HG02884 (cell line): ENCODE data around the gene BTNL9.
"Not testable (repeated sequence)": the region's sequence is repeated elsewhere in the genome, so short reads cannot be mapped to it uniquely, and the experiment has no call there.

ENCODE experiments used
- ATAC-seq: cut with Tn5 transposase; IDR thresholded peaks from one replicate; pipeline ENCODE4 v1.9.1; 2021; ENCODE audit warnings: mild to moderate bottlenecking, moderate library complexity; ENCODE audit not compliant: unreplicated experiment

The BTNL9 gene

DNA sequence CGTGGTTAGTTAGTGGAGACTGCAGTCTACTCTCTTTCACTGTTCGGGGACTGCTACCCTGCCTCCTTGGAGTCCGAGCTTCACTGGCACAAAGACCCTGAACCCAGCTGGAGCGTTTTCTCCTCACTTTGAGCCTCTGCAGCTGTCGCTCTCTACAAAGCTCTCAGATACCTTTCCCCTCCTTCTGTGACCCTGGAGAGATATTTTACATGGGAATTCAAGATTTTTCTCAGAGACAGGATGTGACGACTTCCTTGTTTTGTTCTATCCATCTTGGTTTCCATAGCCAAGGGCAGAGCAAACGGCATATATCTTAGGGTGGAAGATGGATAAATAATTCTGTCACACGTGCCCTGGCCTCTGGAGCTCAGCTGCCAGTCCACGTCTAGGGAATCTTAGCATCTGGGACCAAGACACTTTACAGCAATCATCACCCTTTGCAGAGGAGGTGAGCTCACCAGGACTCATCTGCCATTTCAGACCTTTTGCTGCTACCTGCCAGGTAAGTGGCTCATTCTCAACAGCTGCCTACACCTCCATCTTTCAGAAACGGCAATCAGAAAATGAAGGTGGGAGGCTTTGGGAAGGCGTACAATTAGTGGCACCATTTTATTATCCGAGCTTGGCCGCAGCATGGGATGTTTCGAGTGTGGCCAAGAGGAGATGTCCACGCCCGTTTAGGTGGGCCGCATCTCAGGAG, at the start of gene BTNL9:
BTNL9 (plus strand) TSS at position 336 of the 700 bp plus-strand sequence. CDS start 5,224 bp downstream, outside the sequence.
- no peak for ATAC-seq

DNA sequence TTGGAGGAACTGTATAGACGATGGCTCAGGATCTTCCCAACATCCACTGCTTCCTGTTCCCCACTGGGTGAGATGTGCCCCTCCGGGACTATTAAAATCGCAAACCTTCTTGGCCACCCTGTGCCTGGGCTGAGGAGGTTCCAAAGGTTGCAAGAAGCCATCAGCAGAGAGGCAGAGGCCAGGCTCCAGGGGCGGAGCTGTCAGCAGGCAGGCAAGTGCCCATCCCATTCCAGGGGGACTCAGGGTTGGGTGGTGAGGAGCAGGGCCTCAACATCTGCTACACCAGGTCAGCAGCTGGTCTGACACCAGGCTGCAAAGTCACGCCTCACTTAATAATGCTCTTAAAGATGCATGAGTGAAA, 49.2 kb upstream of the BTNL9 start:
- no peak for ATAC-seq

DNA sequence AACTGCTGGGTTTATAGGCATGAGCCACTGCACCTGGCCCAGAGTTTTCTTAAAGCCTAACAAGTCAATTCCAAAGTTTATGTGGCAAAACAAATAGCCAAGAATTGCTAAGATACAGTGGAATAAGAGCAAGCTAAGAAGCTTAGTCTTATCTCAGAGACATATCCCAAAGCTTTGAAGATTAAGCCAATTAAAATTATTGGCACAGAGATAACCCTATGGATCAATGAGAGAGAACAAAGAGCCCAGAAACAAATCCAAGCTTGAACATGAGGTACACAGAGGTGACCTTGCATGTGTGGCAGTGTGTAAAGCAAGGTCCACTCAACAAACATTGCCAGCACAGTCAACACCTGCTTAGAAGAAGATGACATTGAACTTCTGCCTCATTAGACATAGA, 38.1 kb upstream of the BTNL9 start:
- ATAC-seq = no peak

DNA sequence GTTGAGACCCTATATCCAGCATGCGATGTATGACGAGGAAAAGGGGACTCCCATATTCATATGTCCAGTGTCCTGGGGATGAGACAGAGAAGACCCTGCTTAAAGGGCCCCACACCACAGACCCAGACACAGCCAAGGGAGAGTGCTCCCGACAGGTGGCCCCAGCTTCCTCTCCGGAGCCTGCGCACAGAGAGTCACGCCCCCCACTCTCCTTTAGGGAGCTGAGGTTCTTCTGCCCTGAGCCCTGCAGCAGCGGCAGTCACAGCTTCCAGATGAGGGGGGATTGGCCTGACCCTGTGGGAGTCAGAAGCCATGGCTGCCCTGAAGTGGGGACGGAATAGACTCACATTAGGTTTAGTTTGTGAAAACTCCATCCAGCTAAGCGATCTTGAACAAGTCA, 34.3 kb upstream of the BTNL9 start:
- no peak for ATAC-seq

DNA sequence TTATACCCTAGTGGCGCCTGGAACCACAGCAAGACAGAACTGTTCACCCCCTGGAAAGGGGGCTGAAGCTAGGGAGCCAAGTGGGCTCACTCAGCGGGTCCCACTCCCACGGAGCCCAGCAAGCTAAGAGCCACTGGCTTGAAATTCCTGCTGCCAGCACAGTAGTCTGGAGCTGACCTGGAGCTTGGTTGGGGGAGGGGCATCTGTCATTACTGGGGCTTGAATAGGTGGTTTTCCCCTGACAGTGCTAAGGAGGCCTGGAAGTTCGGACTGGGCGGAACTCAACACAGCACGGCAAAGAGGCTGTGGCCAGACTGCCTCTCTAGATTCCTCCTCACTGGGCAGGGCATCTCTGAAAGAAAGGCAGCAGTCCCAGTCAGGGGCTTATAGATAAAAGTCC, 31.9 kb upstream of the BTNL9 start:
- ATAC-seq = no peak

DNA sequence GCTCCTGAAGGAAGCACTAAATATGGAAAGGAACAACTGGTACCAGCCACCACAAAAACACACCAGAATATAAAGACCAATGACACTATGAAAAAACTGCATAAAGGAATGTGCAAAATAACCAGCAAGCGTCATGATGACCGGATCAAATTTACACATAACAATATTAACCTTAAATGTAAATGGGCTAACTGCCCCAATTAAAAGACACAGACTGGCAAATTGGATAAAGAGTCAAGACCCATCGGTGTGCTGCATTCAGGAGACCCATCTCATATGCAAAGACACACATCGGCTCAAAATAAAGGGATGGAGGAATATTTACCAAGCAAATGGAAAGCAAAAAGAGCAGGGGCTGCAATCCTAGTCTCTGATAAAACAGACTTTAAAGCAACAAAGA, 30.0 kb upstream of the BTNL9 start:
- ATAC-seq = not testable (repeated sequence)

DNA sequence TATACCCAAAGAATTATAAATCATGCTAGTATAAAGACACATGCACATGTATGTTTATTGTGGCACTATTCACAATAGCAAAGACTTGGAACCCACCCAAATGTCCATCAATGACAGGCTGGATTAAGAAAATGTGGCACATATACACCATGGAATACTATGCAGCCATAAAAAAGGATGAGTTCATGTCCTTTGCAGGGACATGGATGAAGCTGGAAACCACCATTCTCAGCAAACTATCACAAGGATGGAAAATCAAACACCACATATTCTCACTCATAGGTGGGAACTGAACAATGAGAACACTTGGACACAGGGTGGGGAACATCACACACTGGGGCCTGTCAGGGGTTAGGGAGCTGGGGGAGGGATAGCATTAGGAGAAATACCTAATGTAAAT, 25.4 kb upstream of the BTNL9 start:
- not testable (repeated sequence) for ATAC-seq

DNA sequence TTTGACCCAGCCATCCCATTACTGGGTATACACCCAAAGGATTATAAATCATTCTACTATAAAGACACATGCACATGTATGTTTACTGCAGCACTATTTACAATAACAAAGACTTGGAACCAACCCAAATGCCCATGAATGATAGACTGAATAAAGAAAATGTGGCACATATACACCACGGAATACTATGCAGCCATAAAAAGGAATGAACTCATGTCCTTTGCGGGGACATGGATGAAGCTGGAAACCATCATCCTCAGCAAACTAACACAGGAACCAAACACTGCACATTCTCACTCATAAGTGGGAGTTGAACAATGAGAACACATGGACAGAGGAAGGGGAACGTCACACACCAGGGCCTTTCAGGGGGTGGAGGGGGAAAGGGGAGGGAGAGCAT, 22.6 kb upstream of the BTNL9 start:
- not testable (repeated sequence) for ATAC-seq

DNA sequence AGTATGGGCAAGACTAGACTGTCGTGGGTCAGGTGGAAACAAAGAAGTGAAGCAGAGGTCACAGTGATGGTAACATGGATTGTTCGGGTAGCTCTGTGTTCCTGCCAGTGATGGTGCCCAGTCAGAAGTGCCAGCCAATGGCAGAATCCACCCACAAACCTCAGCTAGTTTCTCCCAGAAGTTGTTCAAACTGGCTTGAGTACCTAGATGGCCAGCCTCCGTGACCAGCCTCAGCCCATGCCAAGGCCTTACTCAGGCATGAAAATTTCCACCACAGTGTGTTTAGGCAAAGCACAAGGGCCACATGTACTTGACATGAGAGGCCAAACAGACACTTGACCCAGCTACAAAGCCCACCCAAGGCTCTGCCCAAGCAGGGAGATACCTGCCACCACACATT, 19.4 kb upstream of the BTNL9 start:
- ATAC-seq = no peak

DNA sequence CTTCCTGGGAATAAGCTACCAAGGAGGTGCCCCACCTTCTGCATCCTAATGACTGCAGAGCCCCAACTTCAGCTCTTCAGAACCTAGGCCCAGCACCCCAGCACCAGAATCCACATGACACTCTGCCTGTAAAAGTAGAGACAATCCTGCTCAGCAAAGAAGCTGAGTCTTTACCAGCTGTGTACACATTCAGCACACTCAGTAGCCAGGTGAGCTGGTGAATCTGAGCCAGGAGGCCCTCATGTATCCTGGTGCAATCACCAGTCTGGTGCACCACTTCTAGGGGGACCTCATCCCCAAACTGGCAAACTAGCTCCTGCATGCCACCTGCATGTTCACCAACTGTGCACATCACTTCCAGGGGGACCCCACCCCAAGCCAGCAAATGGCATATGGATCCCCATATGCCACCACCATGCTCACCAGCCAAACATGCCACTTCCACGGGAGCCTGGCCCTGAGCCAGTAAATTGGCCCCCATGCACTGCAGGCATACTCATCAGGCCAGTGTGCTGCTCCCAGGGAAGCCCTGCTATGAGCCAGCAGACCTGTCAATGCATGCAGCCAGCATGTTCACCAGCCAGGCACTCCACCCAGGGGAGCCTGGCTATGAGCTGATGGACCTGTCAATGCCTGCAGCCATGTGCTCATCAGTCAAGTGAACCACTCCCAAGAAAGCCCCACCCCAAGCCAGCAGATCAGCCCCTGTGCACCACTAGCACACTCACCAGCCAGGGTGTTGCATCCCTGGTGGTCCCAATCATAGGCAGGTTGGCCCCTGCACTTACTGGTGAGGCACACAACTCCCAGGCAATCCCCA, 15.6 kb upstream of the BTNL9 start:
- no peak for ATAC-seq

DNA sequence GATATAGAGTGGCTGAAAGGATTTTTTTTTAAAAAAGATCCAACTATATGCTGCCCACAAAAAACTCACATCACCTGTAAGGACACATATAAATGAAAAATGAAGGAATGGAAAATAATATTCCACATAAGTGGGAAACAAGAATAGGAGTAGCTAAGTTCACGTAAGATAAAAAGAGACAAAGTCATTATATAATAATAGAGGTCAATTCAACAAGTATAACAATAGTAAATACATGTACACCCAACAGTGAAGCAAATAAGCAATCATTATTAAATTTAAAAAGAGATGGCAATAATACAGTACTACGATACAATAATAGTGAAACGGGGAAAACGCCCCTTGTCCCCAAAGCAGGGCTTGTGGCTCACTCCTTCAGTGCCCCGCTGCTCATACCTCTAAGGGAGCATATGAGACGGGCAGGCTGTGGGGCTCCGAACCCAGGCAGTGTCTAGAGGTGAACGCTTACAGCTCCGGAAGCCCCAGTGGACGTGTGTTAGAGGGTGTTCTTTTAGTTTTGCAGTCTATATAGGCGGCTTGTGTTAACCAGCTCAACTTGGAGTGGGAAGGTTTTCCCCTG, 12.5 kb upstream of the BTNL9 start:
- no peak for ATAC-seq

DNA sequence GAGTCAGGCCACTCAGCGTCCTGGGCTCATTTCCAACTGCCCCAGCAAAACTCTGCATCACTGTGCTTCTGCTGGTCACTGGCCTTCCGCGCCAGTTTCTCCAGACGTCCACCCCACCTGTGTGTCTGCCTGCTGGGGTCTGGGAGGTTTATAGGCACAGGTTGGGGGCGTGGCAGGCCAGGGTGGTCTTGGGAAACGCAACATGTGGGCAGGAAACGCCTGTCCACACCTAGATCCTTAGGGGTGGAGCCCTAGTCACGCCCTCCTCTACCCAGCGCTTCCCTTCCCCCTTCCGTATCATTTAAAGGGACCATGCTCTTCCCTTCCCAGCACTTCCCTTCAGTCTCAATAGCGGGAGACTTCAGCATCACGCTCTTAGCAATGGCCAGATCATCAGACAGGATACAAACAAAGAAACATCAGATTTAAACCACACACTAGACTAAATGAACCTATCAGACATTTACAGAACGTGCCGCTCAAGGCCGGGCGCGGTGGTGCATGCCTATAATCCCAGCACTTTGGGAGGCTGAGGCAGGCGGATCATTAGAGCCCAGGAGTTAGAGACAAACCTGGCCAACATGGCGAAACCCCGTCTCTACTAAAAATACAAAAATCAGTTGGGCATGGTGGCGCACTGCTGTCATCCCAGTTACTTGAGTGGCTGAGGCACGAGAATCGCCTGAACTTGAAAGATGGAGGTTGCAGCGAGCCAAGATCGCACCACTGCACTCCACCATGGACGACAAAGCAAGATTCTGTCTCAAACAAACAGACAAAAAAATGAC, 11.8 kb upstream of the BTNL9 start:
- ATAC-seq = no peak

DNA sequence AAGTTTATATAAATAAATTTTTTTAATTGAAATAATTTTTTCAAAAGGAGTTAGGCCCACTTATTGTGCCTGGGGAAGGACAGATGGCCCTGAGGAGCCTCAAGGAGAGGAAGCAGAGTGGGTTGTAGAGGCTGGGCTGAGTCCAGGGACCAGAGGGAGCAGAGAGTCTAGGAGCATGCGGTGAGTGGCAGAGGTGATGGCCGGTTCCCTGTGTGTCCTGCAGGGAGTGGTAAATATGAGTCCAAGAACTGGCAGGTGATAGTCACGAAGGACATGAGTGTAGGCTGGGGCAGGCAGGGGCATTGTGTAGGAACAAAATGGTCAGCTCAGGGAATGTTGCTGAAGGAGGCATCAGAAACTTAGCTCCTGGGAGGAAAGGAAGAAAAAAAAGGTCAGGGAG, 8.3 kb upstream of the BTNL9 start:
- no peak for ATAC-seq

DNA sequence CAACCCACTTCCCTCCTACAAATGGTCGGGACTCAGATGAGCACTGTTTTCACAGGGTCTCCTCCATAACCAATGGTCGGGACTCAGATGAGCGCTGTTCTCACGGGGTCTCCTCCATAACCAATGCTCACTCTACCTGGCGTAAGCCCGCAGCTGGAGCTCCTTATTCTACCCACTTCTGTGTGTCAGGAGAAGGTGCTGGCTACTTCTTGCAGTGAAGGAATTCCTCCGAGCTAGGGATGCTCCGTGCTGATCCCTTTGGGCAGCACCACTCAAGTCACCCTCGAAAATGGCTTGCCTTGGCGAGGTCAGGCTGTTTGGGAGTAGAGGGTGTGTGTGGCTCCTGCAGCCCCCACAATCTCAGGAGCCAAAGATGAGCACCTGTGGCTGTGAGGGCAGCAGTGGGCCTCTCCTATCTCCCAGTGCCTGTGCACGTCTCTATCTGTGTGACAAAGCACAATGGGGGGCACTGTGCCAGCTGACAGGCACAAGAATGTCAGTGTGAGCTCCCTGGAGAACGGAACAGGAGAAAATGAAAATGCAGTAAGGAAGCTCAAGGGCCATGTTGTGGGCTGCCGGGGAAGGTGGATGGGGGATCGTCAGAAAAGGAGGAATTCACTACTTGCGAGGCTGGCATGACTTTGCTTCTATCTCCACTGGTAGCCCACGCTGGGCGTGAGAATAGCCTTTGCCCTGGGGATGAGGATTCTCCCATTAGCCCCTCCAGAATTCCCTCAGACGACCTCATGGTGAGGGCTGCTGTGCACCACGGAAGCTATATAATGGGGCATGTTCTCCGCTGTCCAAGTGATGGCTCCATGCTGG, 3.9 kb upstream of the BTNL9 start:
- no peak for ATAC-seq

DNA sequence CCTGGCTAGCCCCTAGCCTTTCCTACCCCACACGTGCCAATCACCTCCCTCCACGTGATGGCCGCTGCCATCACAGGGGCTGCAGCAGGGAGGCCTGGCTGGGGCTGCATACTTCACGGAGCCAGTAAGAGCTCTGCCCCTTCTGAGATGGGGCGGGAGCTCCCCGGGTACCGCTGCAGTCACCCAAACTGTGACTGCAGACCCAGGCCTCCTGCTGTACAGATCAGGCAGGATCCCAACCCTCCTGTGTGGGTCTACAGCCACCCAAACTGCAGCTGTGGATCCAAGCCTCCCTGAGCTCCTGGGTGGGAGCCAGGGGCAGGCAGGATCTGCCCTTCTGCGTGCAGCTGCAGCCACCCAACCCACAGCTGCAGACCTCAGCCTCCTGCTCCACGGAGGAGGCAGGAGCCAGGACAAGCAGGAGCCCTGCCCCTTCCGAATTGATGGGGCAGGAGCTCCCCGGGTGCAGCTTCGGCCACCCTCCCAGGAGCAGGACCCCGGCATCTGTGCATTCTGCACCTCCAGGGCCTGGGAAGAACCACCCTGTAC, 3.2 kb upstream of the BTNL9 start:
- no peak for ATAC-seq

DNA sequence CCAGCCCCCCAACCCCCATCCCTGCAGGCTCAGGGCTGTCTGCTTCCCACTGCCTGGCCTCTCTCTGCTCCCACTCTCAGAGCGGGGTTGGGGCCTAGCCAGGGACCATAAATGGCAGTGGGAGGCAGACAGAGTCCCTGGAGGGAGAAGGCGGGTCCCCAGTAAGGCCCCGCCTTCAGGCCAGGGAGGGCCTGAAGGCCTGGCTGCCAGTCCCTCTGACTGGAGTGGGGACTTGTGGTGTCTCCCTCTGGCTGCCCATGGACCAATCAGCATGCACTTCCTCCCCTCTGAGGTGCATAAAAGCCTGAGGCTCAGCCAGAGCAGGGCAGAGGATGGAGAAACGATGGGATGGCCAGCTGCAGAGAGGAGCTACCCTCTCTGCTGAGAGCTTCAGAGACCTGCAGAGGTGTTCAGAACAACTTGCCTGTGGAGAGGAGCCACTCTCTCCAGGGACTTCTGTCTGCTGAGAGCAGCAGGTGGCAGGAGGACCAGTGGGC, 2.7 kb upstream of the BTNL9 start:
- ATAC-seq = no peak

DNA sequence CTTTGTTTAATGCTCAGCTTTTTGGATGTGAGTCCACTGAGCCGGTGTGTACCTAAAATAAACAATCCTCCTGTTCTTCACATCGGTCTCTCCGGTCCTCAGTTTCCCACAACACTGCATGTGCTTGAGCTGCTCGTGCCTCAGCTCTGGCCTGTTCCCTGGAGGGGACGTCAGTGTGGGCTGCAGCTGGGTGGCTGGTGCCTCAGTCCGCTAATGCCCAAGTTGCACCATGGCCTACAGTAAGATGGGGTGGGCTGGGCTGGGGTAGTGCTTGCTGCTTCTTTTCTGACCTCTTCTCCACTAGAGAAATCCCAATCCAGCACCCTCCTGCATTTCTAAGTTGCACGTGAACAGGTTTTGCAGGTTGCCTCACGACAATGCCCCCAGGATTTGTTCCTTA, 595 bp upstream of the BTNL9 start:
- no peak for ATAC-seq

DNA sequence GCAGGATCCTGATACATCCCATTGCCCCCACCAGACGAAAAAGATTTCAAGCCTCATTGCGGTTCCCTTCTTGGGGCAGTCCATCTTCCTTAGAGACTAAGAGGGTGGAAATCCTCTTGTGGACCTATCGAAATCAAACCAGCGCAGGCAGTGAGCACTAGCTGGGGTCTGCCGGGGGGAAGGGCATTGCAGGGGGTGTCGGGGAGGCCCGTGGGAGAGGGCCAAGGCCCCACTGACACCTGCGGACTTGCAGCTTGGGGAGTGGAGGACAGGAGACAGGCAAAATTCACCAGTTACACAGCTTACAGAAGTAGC, 522 bp downstream of the BTNL9 start:
- ATAC-seq = no peak

DNA sequence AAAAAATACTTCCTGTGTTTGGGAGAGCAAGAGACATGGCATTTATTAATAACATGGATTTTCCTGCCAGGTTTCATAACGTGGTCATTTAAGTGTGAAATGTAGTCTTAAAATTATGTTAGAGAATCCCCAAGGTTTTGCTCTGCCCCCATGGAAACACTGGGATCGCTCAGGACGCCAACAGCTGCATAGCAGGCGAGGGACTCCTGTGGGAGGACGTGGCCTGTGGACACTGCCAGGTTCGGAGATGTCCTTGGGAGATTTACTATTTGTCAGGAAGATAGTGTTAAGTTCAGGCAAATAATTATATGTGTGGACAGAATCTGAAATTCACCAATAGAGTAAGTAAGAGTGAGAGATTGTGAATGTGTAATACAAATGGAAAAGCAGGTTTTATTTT, 977 bp downstream of the BTNL9 start:
- no peak for ATAC-seq

DNA sequence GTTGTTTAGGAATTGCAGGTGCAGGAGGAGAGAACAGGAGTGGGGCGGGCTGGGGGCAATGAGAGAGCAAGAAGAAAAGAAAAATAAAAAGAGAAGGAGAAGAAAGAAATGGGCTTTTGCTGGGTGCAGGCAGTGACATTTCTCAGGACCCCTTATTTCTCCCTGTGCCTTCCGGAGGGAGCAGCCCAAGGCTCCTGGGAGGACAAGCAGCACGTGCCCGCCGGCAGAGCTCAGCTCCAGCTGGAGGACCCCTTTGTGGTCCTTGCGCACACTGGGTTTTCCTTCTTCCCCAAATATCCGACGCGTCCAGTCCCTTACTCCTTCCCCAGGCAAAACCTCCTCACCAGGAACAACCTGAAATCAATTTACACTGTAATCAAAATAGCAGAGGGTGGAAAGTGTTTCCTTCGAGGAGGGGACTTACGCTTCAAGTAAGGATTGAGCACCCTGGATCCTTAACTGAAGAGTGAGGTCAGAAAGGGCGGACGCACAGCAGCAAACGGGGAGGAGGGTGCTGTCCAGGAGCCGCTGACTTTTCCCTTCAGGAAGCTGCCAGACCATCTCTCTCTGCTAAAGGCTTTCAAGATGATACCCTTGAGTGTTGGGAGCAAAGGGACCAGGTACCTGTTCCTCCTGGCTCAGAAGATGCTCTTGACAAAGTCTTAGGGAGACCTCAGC, 2.1 kb downstream of the BTNL9 start:
- no peak for ATAC-seq
